Esophagus muscularis mucosa (tissue), 4 donors: ENCODE data around the gene NXN.

Experiments used
- EP300 ChIP-seq: sonication (generic); formaldehyde crosslinking; IDR thresholded peaks from one replicate; pipeline ENCODE4 v1.6.1; 2017; ENCODE audit warnings: antibody characterized with exemption
- POLR2A ChIP-seq: fragments of 450-650 bp; IDR thresholded peaks from one replicate; pipeline ENCODE4 v1.6.1; 2017; ENCODE audit warnings: antibody characterized with exemption, moderate library complexity, mild to moderate bottlenecking, low read depth
- POLR2AphosphoS5 ChIP-seq, 2 donors: sonication (generic); formaldehyde crosslinking; IDR thresholded peaks; one replicate each; pipeline ENCODE4 v1.6.1; 2017; ENCODE audit warnings: antibody characterized with exemption in 2 of 2
- TF ChIP-seq, protein P1 (sequence below), 3 experiments: fragments of 200-600 bp in 2 of 3; fragments of 450-650 bp in 1 of 3; sonication (generic) in 2 of 3; IDR thresholded peaks; one replicate each; pipeline ENCODE4 v1.5.1; 2017 to 2019; ENCODE audit warnings: antibody characterized with exemption in 3 of 3, mild to moderate bottlenecking in 2 of 3, moderate library complexity in 1 of 3

DNA sequence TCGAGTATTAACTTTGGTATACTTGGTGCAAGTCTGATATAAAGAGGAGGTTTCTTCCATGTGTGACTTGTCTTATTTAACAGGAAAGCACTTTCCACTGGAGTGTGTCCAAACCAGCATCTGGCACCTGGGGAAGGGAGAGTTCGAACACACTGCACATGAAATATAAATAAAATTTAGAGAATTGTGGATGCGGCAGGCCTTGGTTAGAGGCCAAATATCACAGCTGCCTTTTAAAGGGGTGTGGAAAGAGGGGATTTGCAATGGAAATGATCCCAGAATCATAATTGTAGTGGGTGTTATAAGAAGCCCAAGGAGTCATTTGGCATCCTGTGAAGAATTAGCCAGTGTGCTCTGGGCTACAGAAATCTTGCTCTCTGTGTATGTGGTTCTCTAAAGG, 4.3 kb upstream of the NXN start:
- TF ChIP-seq, protein P1, sequence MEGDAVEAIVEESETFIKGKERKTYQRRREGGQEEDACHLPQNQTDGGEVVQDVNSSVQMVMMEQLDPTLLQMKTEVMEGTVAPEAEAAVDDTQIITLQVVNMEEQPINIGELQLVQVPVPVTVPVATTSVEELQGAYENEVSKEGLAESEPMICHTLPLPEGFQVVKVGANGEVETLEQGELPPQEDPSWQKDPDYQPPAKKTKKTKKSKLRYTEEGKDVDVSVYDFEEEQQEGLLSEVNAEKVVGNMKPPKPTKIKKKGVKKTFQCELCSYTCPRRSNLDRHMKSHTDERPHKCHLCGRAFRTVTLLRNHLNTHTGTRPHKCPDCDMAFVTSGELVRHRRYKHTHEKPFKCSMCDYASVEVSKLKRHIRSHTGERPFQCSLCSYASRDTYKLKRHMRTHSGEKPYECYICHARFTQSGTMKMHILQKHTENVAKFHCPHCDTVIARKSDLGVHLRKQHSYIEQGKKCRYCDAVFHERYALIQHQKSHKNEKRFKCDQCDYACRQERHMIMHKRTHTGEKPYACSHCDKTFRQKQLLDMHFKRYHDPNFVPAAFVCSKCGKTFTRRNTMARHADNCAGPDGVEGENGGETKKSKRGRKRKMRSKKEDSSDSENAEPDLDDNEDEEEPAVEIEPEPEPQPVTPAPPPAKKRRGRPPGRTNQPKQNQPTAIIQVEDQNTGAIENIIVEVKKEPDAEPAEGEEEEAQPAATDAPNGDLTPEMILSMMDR (IDR thresholded peaks at IDR 0.05), result no peak
- no peak for TF ChIP-seq POLR2A
- TF ChIP-seq EP300, result no peak
- TF ChIP-seq POLR2AphosphoS5 (IDR thresholded peaks at IDR 0.05), result no peak
